Activated naive CD4-positive, alpha-beta T cell treated with anti-CD3 and anti-CD28 coated beads for 36 hours (primary cell): ENCODE measurements around the gene DDX1. TPM values are rescaled to one million over a fixed set of nuclear protein-coding genes. Genes with fewer than 3 reads are reported as not detected.
"Not testable (repeated sequence)": the region's sequence is repeated elsewhere in the genome, so short reads cannot be mapped to it uniquely, and the experiment has no call there.

ENCODE experiments used
- CTCF ChIA-PET: fragments of 350-600 bp; sonication (Branson Sonifier 250); formaldehyde crosslinking; loops from one replicate; lab custom pipeline; 2021; ENCODE audit warnings: antibody characterized with exemption; lab: Charles Lee
- DNase-seq: peaks from one replicate; pipeline ENCODE4 v3.0.0-alpha.2; 2020
- H3K27ac Mint-ChIP-seq: one replicate; pipeline ENCODE4 v1.8.0; 2021; ENCODE audit warnings: mild to moderate bottlenecking, mixed read lengths
- H3K27me3 Mint-ChIP-seq: one replicate; pipeline ENCODE4 v1.8.0; 2021; ENCODE audit warnings: low read depth, mixed read lengths
- H3K36me3 Mint-ChIP-seq: one replicate; pipeline ENCODE4 v1.8.0; 2021; ENCODE audit warnings: low read depth, mixed read lengths
- H3K4me1 Mint-ChIP-seq: one replicate; pipeline ENCODE4 v1.8.0; 2021; ENCODE audit warnings: low read depth, mixed read lengths
- H3K4me3 Mint-ChIP-seq: one replicate; pipeline ENCODE4 v1.8.0; 2021; ENCODE audit warnings: mild to moderate bottlenecking, moderate library complexity, mixed read lengths
- H3K9me3 Mint-ChIP-seq: one replicate; pipeline ENCODE4 v1.8.0; 2021; ENCODE audit warnings: mixed read lengths
- intact Hi-C: fragments of 100-400 bp; cut with micrococcal nuclease; formaldehyde crosslinking; loops from one replicate; pipeline ENCODE4 v1.15.1; 2023
- total RNA-seq, 2 experiments: library from RNA; stranded (reverse); gene quantifications; one replicate each; pipeline ENCODE4 v1.2.3, GENCODE V29; 2021

Gene DDX1
- total RNA-seq, 2 experiments from 2014 or later, result 61.7 to 64.1 TPM

DNA sequence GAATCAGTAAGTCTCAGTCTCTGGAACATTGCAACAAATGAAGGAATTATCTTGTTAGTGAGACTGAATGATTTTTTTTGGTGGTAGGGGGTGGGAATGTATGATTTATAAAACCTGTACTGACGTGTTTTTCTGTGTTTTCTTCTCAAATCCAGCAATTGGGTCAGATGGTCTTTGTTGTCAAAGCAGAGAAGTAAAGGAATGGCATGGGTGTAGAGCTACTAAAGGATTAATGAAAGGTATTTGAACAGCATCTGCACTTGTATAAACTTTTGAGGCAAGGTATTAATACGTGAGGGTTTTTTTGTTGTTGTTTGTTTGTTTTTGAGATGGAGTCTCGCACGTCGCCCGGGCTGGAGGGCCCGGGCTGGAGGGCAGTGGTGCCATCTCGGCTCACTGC, 10.7 kb downstream of the DDX1 start:
- peaks cover 51% of the 10 kb centered on the region for H3K36me3 Mint-ChIP-seq
- H3K27me3 Mint-ChIP-seq, result no peaks in the 10 kb centered on the region
- H3K4me3 Mint-ChIP-seq, result no peak overlapping the region
- DNase-seq, result no peak
- CTCF ChIA-PET, result interaction anchor here (1.0 kb wide), 1 partner anchor 40 kb away, joined by 4 read pairs; no protein-coding TSS in a partner anchor
- H3K9me3 Mint-ChIP-seq, result no peaks in the 10 kb centered on the region
- H3K4me1 Mint-ChIP-seq, result peaks cover 2% of the 10 kb centered on the region
- H3K27ac Mint-ChIP-seq, result no peak overlapping the region
- intact Hi-C loops, result no loop called here

DNA sequence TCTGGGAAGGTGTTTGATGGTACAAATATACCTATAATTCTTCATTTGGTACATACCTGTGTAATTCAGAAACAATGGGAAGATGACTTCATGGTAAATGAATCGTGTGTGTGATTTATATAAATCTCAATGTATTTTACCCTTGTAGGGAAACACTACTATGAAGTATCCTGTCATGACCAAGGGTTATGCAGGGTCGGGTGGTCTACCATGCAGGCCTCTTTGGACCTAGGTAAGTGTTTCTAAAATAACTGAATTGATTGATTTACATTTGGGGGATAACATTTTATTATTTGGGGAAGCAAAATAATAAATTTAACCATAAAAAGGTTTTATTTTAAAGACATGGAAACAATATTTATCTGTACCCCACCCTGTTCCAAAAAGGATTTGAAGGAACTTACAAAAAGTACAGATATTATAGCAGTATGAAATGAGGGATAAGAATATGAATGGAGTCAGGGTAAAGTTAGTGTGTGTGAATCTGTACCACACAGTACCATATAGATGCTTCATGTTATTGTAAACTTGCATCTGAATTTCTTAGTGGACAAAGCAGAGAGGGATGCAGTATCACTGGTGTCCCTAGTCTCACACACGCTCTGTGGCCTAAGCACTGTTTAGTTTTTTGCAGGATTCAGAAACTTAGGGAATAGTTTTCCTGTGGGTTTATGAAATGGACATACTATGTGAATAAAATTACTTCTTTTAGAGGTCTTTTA, 11.5 kb downstream of the DDX1 start:
- Mint-ChIP-seq H3K4me1 (peaks cover 1% of the 10 kb centered on the region), H3K27ac (no peak overlapping the region), H3K36me3 (peaks cover 55% of the 10 kb centered on the region), H3K27me3 (no peaks in the 10 kb centered on the region), H3K4me3 (no peak overlapping the region), H3K9me3 (no peaks in the 10 kb centered on the region)
- intact Hi-C loops, result no loop called here
- DNase-seq, result no peak
- CTCF ChIA-PET, result interaction anchor here (0.6 kb wide), 1 partner anchor 11 kb away, joined by 3 read pairs; no protein-coding TSS in a partner anchor

DNA sequence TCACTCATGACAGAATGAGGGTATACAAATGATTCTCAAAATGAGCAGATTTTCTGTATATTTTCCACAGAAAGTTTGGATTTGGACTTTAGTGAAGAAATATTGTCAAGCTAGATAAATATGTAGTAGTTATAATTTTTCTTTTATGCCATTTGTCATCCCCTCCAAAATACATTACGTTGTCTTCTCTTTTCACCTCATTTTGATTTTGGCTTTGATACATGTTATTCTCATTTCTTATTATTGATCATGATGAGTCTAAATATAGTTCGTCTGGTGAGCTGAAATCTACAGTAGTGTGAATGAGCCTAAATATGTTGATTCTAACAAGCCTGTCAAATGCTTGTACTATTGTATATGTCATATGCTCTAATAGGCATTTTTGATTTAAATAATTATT, 12.3 kb downstream of the DDX1 start:
- no peaks in the 10 kb centered on the region for H3K9me3 Mint-ChIP-seq
- DNase-seq, result no peak
- intact Hi-C loops, result no loop called here
- no peak overlapping the region for H3K4me3 Mint-ChIP-seq
- no peaks in the 10 kb centered on the region for H3K27me3 Mint-ChIP-seq
- no peak overlapping the region for H3K27ac Mint-ChIP-seq
- H3K4me1 Mint-ChIP-seq, result no peaks in the 10 kb centered on the region
- H3K36me3 Mint-ChIP-seq, result peaks cover 52% of the 10 kb centered on the region
- CTCF ChIA-PET, result interaction anchor here (0.6 kb wide), 1 partner anchor 10 kb away, joined by 3 read pairs; no protein-coding TSS in a partner anchor

DNA sequence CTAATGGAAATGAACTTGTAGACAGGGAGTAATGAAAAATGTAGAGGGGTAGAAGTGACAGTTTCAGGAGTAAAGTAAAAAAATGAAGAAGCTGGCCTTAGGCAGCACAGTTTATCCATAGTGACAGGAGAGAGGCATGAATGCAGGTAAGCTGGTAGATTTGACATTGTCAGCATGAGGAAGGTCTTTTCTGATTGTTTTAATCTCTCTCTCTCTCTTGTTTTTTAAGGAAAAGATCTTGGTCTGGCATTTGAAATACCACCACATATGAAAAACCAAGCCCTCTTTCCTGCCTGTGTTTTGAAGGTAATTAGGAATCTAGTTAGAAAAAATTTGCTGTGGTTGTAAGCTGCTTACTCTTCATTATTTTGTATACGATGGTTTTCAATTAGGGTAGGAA, 14.1 kb downstream of the DDX1 start:
- DNase-seq, result no peak
- Mint-ChIP-seq H3K36me3 (peaks cover 59% of the 10 kb centered on the region), H3K4me1 (no peaks in the 10 kb centered on the region), H3K27ac (no peak overlapping the region), H3K27me3 (no peaks in the 10 kb centered on the region), H3K9me3 (no peaks in the 10 kb centered on the region), H3K4me3 (no peak overlapping the region)
- intact Hi-C loops, result no loop called here
- CTCF ChIA-PET, result no interaction called here

DNA sequence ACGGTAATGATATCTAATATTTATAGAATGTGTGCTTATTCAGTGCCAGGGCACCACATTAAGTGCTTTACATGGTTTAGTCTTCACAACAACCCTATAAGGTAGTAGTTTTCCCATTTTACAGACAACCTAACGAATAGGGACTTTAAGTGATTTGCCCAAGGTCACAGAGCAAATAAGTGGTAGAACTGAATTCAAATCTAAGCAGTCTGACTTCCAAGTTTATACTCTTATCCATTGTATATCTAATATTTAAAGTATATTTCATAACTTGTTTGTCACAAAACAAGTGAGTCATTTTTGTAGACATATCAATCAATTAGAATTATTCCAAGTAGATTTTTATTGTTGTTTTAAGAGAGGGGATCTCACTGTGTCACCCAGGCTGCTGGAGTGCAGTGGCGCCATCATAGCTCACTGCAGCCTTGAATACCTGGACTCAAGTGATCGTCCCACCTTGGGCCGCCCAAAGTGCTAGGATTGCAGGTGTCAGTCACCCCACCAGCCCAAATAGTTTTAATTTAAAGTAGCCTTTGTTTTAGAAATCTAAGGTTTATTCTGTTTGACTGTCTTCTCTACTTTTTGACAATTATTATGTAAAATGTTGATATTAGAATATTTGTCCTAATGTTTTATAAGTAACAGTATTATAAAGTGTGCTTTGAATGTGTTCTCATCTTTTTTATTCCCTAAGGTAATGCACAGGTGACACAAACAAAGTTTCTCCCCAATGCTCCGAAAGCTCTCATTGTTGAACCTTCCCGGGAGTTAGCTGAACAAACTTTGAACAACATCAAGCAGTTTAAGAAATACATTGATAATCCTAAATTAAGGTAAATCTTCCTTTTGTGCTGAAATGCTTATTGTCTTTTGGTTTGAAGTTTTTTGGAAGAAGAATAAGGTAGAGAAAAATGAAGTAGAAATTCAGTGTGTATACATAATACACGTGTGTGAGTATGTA, 15.1 kb downstream of the DDX1 start:
- DNase-seq, result no peak
- Mint-ChIP-seq H3K27me3 (no peaks in the 10 kb centered on the region), H3K4me1 (no peaks in the 10 kb centered on the region), H3K36me3 (peaks cover 55% of the 10 kb centered on the region), H3K4me3 (no peak overlapping the region), H3K9me3 (no peaks in the 10 kb centered on the region), H3K27ac (no peak overlapping the region)
- CTCF ChIA-PET, result no interaction called here
- intact Hi-C loops, result no loop called here

DNA sequence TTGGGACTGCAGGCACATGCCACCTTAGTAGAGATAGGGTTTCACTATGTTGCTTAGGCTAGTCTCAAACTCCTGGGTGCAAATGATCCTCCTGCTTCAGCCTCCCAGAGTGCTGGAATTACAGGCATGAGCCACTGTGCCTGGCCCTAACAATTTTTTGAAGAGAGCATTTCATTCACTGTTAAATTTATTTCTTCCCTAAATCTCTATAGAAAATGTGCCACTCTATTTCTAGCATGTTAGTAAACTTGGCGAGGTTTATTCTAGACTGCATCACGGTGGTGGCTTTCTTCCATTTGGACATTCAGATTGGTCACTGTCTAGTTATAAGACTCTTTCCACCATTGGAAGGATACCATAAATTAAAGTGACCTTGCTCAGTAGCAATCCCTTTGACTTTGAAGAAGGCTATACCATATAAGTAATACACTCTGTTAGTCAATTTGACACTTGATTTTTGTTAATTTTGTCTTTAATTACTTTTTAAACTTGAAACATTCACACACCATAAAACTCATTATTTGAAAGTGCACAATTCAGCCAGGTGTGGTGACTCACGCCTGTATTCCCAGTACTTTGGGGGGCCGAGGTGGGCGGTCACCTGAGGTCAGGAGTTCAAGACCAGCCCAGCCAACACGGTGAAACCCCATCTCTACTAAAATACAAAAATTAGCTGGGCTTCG, 16.2 kb downstream of the DDX1 start:
- H3K4me1 Mint-ChIP-seq, result no peaks in the 10 kb centered on the region
- H3K36me3 Mint-ChIP-seq, result peaks cover 48% of the 10 kb centered on the region
- CTCF ChIA-PET, result no interaction called here
- intact Hi-C loops, result no loop called here
- H3K27ac Mint-ChIP-seq, result no peak overlapping the region
- no peaks in the 10 kb centered on the region for H3K27me3 Mint-ChIP-seq
- H3K4me3 Mint-ChIP-seq, result no peak overlapping the region
- no peak for DNase-seq
- H3K9me3 Mint-ChIP-seq, result no peaks in the 10 kb centered on the region

DNA sequence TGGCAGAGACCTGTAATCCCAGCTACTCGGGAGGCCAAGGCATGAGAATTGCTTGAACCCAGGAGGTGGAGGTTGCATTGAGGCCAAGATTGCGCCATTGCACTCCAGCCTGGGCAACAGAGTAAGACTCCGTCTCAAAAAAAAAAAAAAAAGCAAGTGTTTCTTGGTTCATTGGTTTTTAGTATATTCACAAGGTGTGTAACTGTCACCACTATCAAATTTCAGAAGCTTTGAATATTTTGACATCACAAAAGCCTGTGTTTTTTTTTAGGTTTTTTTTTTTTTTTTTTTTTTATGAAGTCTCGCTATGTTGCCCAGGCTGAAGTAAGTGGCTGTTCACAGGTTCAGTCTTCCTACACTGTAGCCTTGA, 16.7 kb downstream of the DDX1 start:
- Mint-ChIP-seq H3K4me1 (no peaks in the 10 kb centered on the region), H3K36me3 (peaks cover 46% of the 10 kb centered on the region), H3K4me3 (no peak overlapping the region), H3K27ac (no peak overlapping the region), H3K27me3 (no peaks in the 10 kb centered on the region), H3K9me3 (no peaks in the 10 kb centered on the region)
- no peak for DNase-seq
- CTCF ChIA-PET, result no interaction called here
- intact Hi-C loops, result no loop called here

DNA sequence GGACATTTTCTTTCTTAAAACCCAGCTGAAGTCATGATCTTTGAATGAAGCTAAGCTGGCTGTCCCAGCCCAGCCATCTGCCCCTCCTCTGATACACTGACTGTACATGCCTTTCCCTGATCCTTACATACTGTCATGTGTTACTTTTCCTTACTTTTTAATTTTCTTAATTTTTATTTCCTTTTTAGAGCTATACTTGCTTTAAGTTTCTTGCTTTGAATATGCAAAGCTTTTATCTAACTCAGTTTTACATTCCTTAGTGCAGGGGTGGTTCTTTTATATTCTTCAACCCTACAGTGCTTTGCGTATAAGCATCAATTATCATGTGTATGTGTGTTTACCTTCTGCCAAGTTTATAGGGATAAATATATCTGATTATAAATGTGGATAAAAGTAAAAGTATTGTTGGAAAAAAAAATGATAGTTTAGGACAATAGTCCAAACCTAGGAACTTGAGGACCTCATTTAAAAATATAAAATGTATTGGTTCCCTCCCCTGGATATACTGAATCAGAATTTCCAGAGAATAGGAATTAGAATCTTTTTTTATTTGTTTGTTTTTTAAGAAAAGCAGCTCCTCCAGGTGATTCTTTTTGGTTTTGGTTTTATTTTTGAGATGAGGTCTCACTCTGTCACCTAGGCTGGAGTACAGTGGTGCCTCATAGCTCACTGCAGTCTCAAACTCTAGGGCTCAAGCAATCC, 17.8 kb downstream of the DDX1 start:
- intact Hi-C loops, result no loop called here
- CTCF ChIA-PET, result no interaction called here
- DNase-seq, result no peak
- Mint-ChIP-seq H3K27ac (no peak overlapping the region), H3K36me3 (peaks cover 44% of the 10 kb centered on the region), H3K4me3 (no peak overlapping the region), H3K9me3 (no peaks in the 10 kb centered on the region), H3K27me3 (no peaks in the 10 kb centered on the region), H3K4me1 (no peaks in the 10 kb centered on the region)

DNA sequence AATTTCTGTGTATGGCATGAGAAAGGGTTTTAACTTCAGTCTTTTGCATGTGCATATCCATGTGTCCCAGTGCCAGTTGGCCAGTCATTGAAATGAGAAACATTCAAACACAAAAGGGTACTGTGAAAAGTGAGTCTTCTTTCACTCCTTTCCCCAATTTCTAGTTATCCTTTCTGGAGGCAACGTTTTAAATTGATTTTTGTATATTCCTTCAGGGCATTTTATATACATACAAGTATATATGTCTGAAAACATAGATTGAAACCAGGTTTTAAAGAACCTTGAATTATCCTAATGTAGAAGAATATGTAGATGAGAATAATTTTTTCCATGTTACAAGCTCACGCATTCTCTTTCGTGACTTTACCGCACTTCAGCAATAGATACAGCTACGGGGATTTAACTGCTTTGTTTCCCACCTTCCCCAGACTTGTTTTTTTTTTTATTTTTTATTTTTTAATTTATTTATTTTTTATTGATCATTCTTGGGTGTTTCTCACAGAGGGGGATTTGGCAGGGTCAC, 18.8 kb downstream of the DDX1 start:
- H3K9me3 Mint-ChIP-seq, result no peaks in the 10 kb centered on the region
- peaks cover 41% of the 10 kb centered on the region for H3K36me3 Mint-ChIP-seq
- H3K27me3 Mint-ChIP-seq, result no peaks in the 10 kb centered on the region
- H3K4me1 Mint-ChIP-seq, result no peaks in the 10 kb centered on the region
- no peak overlapping the region for H3K27ac Mint-ChIP-seq
- no peak overlapping the region for H3K4me3 Mint-ChIP-seq
- DNase-seq, result no peak
- intact Hi-C loops, result no loop called here
- CTCF ChIA-PET, result interaction anchor here (0.9 kb wide), 1 partner anchor 22 kb away, joined by 3 read pairs; no protein-coding TSS in a partner anchor

DNA sequence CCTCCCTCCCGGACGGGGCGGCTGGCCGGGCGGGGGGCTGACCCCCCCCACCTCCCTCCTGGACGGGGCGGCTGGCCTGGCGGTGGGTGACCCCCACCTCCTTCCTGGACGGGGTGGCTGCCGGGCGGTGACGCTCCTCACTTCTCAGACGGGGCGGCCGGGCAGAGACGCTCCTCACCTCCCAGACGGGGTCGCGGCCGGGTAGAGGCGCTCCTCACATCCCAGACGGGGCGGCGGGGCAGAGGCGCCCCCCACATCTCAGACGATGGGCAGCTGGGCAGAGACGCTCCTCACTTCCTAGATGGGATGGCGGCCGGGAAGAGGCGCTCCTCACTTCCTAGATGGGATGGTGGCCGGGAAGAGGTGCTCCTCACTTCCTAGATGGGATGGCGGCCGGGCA, 20.4 kb downstream of the DDX1 start:
- CTCF ChIA-PET, H3K4me1 Mint-ChIP-seq, H3K9me3 Mint-ChIP-seq, H3K27me3 Mint-ChIP-seq, H3K27ac Mint-ChIP-seq, intact Hi-C loops, H3K4me3 Mint-ChIP-seq, DNase-seq: not testable (repeated sequence)
- peaks cover 34% of the 10 kb centered on the region for H3K36me3 Mint-ChIP-seq

DNA sequence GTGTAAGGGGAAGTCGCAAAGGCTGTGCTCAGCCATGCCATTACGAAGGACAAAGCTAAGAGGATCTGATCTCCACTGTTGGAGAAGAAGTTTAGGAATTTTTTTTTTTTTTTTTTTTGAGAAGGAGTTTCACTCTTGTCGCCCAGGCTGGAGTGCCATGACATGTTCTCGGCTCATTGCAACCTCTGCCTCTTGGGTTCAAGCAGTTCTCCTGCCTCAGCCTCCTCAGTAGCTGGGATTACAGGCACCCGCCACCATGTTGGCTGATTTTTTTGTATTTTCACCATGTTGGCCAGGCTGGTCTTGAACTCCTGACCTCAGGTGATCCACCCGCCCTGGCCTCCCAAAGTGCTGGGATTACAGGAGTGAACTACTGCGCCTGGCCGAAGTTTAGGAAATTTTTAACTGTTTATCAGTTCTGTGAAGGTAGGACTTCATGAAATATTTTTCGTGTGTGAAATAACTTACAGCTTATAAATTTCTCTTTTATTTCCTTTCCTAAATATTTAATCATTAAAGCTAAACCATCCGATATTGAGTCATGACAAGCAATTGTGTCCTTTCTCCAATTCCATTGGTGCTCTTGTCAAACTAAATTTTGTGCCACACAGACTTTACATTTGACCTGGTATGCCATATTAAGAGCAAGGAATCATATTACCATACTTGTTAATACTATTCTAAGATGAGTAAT, 22.2 kb downstream of the DDX1 start:
- H3K27me3 Mint-ChIP-seq, result no peaks in the 10 kb centered on the region
- no peaks in the 10 kb centered on the region for H3K4me1 Mint-ChIP-seq
- no peak overlapping the region for H3K4me3 Mint-ChIP-seq
- DNase-seq, result no peak
- intact Hi-C loops, result no loop called here
- H3K27ac Mint-ChIP-seq, result no peak overlapping the region
- H3K9me3 Mint-ChIP-seq, result no peaks in the 10 kb centered on the region
- CTCF ChIA-PET, result interaction anchor here (0.6 kb wide), 1 partner anchor 10 kb away, joined by 3 read pairs; no protein-coding TSS in a partner anchor
- peaks cover 26% of the 10 kb centered on the region for H3K36me3 Mint-ChIP-seq
